ENCODE measurements around the gene SPAAR. TPM values are rescaled to one million over a fixed set of nuclear protein-coding genes. Genes with fewer than 3 reads are reported as not detected.

The SPAAR gene
- total RNA-seq, 1 experiment from 2014 or later: 0.72 TPM

DNA sequence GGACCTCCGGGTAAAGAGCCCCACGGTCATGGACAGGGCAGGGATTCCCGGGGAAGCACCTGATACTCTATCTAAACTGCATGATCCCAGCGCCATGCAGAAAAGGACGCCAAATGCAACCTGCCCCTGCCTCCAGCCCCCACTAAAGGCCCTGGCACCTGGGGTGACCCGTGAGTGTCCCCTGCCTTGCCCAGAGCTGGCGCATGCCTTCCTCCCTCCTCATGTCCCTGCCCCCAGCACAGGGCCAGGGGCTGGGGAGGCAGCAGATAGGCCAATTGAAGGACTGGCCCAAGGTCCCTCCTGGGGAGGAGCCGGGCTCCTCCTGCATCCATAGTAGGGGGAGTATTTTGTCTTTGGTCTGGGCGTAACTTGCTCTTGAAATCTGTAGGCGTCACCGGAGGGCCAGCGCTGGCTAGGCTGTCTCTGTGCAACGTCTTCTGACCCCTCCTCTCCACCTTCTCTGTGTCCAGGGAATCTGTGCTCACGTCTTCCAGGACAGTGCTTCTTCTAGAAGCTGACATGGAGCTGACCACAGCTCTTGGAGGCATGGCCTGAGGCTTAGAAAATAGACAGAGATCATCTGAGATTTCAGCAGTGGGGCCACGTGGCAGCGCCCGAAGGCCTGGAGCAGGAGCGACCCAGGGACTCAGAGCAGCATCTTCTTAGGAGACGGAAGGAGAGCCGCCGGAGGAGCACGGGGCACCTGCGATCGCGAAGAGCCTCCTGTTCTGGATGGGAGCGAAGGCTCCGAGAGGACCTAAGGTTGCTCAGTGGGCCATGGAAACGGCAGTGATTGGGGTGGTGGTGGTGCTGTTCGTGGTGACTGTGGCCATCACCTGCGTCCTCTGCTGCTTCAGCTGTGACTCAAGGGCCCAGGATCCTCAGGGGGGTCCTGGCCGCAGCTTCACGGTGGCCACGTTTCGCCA lies 660 bp downstream of the SPAAR start:
- intact Hi-C loops (cut with micrococcal nuclease; ENCODE audit: unreplicated experiment): loop anchor here (5.0 kb wide), 1 partner anchor 253 kb away; the partner anchor contains the start of genes CCDC107 and RMRP

DNA sequence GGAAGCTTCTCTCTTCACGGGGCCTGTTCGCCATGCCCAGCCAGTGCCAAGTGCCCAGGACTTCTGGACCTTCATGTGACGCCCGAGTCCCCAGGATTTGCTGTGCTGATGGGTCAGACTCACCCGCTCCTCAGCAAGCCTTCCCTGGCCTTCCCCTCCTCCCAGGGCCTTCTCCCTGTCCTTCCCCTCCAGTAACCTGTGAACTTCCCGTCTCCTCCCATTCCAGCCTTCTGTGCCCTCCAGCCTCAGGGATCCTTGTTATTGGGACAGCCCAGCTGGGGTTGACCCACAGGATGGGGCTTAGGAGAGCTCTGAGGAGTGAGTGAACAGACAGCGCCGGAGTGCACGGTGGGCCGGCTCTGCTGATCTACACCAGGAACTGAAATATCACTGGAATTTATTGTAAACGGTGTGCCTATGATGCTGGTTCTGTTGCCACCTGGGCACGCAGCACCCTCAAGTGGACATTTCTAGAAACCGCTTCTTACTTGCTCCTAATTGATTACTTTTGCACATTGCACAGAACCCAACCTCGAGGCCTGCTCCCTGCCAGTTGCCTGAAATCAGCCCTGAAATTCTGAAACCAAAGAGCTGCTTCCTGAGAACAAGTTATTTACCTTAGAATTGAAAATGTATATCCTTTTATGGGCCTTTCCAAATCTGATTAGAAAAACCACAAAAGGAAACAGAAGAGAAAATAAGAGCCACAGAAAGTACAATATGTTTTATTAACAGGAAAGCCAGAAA lies 1.5 kb downstream of the SPAAR start:
- no peaks in the 10 kb centered on the region for H4K20me1 ChIP-seq (ENCODE audit: insufficient read depth)
- no peaks in the 10 kb centered on the region for H3K27me3 ChIP-seq (ENCODE audit: insufficient read depth, low read depth)
- no peak overlapping the region for H2AFZ ChIP-seq
- peaks cover 53% of the 10 kb centered on the region for H3K4me1 ChIP-seq (replicated peaks; ENCODE audit: insufficient read depth)
- no peak overlapping the region for H3K27ac ChIP-seq
- no peaks in the 10 kb centered on the region for H3K36me3 ChIP-seq (ENCODE audit: low read depth)
- H3K9me3 ChIP-seq (ENCODE audit: insufficient read depth, low read depth): no peaks in the 10 kb centered on the region
- H3K9me2 ChIP-seq (ENCODE audit: insufficient read depth): no peaks in the 10 kb centered on the region
- CTCF ChIA-PET: no interaction called here
- POLR2A ChIA-PET (ENCODE audit: unreplicated experiment): interaction anchor here (0.7 kb wide), 1 partner anchor 65 kb away, joined by 3 read pairs; no protein-coding TSS in a partner anchor
- no peaks in the 10 kb centered on the region for H3K79me2 ChIP-seq (ENCODE audit: low read depth)
- TF ChIP-seq, protein P1, sequence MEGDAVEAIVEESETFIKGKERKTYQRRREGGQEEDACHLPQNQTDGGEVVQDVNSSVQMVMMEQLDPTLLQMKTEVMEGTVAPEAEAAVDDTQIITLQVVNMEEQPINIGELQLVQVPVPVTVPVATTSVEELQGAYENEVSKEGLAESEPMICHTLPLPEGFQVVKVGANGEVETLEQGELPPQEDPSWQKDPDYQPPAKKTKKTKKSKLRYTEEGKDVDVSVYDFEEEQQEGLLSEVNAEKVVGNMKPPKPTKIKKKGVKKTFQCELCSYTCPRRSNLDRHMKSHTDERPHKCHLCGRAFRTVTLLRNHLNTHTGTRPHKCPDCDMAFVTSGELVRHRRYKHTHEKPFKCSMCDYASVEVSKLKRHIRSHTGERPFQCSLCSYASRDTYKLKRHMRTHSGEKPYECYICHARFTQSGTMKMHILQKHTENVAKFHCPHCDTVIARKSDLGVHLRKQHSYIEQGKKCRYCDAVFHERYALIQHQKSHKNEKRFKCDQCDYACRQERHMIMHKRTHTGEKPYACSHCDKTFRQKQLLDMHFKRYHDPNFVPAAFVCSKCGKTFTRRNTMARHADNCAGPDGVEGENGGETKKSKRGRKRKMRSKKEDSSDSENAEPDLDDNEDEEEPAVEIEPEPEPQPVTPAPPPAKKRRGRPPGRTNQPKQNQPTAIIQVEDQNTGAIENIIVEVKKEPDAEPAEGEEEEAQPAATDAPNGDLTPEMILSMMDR (conservative IDR thresholded peaks at IDR 0.05): peak; percentile 67
- no peak for TF ChIP-seq EZH2 (IDR thresholded peaks at IDR 0.05; ENCODE audit: low read depth)
- peaks cover 29% of the 10 kb centered on the region for H3F3A ChIP-seq (ENCODE audit: insufficient read depth, low read depth)
- intact Hi-C loops (cut with micrococcal nuclease; ENCODE audit: unreplicated experiment): no loop called here
- peak in 1 of 2 experiments; percentile 39 for DNase-seq
- H3K4me2 ChIP-seq: no peak overlapping the region
- H3K4me3 ChIP-seq: no peak overlapping the region
- BruUV-seq (replicated peaks): no TSS peak

More for the DNA sequence above, 660 bp downstream of the SPAAR start:
- no peaks in the 10 kb centered on the region for H3K27me3 ChIP-seq (ENCODE audit: insufficient read depth, low read depth)
- no peaks in the 10 kb centered on the region for H3K79me2 ChIP-seq (ENCODE audit: low read depth)
- H3K36me3 ChIP-seq (ENCODE audit: low read depth): no peaks in the 10 kb centered on the region
- H3K4me1 ChIP-seq (replicated peaks; ENCODE audit: insufficient read depth): peaks cover 61% of the 10 kb centered on the region
- H3F3A ChIP-seq (ENCODE audit: insufficient read depth, low read depth): peaks cover 34% of the 10 kb centered on the region
- CTCF ChIA-PET: no interaction called here
- POLR2A ChIA-PET (ENCODE audit: unreplicated experiment): no interaction called here
- no peaks in the 10 kb centered on the region for H4K20me1 ChIP-seq (ENCODE audit: insufficient read depth)
- H2AFZ ChIP-seq: no peak overlapping the region
- H3K9me2 ChIP-seq (ENCODE audit: insufficient read depth): no peaks in the 10 kb centered on the region
- no TSS peak for BruUV-seq (replicated peaks)
- no peak overlapping the region for H3K4me2 ChIP-seq
- no peaks in the 10 kb centered on the region for H3K9me3 ChIP-seq (ENCODE audit: insufficient read depth, low read depth)
- peak overlapping the region; percentile 95 for H3K27ac ChIP-seq
- TF ChIP-seq EZH2 (IDR thresholded peaks at IDR 0.05; ENCODE audit: low read depth): no peak
- TF ChIP-seq, protein P1 (conservative IDR thresholded peaks at IDR 0.05): no peak
- no peak for DNase-seq
- H3K4me3 ChIP-seq: no peak overlapping the region

DNA sequence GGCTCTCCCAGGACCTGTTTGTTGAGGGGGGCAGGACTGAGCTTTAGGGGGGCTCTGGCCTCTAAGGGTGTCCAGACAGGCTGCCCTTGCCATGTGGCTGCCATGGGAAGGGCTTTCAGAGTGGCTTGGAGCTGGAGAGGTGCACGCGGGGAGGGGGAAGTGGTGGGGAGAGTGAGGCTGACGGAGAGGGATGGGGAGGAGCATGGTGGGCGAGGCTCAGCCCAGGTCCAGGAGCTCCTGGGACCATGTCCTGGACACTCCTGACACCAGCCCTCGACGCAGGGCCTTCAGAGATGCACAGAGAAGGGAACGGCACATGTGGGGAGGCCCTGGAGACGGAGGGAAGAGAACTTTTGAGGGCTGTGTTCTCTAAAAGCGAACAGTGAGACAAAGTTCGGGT lies 2.4 kb downstream of the SPAAR start:
- no peaks in the 10 kb centered on the region for H3K9me3 ChIP-seq (ENCODE audit: insufficient read depth, low read depth)
- no peaks in the 10 kb centered on the region for H3K36me3 ChIP-seq (ENCODE audit: low read depth)
- no peak for DNase-seq
- TF ChIP-seq EZH2 (IDR thresholded peaks at IDR 0.05; ENCODE audit: low read depth): no peak
- TF ChIP-seq, protein P1 (conservative IDR thresholded peaks at IDR 0.05): no peak
- no peaks in the 10 kb centered on the region for H4K20me1 ChIP-seq (ENCODE audit: insufficient read depth)
- peaks cover 45% of the 10 kb centered on the region for H3K4me1 ChIP-seq (replicated peaks; ENCODE audit: insufficient read depth)
- intact Hi-C loops (cut with micrococcal nuclease; ENCODE audit: unreplicated experiment): no loop called here
- no peak overlapping the region for H3K27ac ChIP-seq
- H3K4me2 ChIP-seq: no peak overlapping the region
- ChIA-PET CTCF (no interaction called here), POLR2A (ENCODE audit: unreplicated experiment) (no interaction called here)
- BruUV-seq (replicated peaks): no TSS peak
- H3K9me2 ChIP-seq (ENCODE audit: insufficient read depth): no peaks in the 10 kb centered on the region
- H3K4me3 ChIP-seq: no peak overlapping the region
- no peak overlapping the region for H2AFZ ChIP-seq
- no peaks in the 10 kb centered on the region for H3K79me2 ChIP-seq (ENCODE audit: low read depth)
- H3K27me3 ChIP-seq (ENCODE audit: insufficient read depth, low read depth): no peaks in the 10 kb centered on the region
- peaks cover 28% of the 10 kb centered on the region for H3F3A ChIP-seq (ENCODE audit: insufficient read depth, low read depth)
